Adrenal gland (tissue), 12 donors: ENCODE data around the gene PHLDA1. TPM values are rescaled to one million over a fixed set of nuclear protein-coding genes. Genes with fewer than 3 reads are reported as not detected.

Experiments
- DNase-seq, 7 donors: peaks; one replicate each; pipeline ENCODE4 v3.0.0-alpha.2; 2019 to 2020
- H3K27ac ChIP-seq, 5 donors: fragments of 200-600 bp; sonication (generic) in 4 of 5; 1 replicate in 3 of 5; 2 replicates in 2 of 5; pipeline versions ENCODE4 v1.5.1 to v1.8.0; 2016 to 2020; ENCODE audit warnings: mild to moderate bottlenecking in 1 of 5
- H3K27me3 ChIP-seq: fragments of 200-600 bp; 2 replicates; pipeline ENCODE4 v1.8.0; 2021
- H3K36me3 ChIP-seq, 2 donors: fragments of 200-600 bp; replicated peaks in 1 of 2; 1 replicate in 1 of 2; 2 replicates in 1 of 2; pipeline versions ENCODE4 v1.5.1 to v1.8.0; 2018 to 2022
- H3K4me1 ChIP-seq, 2 donors: fragments of 200-600 bp; replicated peaks in 1 of 2; 1 replicate in 1 of 2; 2 replicates in 1 of 2; pipeline versions ENCODE4 v1.5.1 to v1.8.0; 2018 to 2021
- H3K4me3 ChIP-seq, 4 donors: fragments of 200-600 bp; sonication (generic) in 3 of 4; one replicate each; pipeline ENCODE4 v1.5.1; 2016 to 2018
- H3K9me3 ChIP-seq, 3 donors: fragments of 200-600 bp; sonication (generic) in 1 of 3; replicated peaks in 1 of 3; 1 replicate in 2 of 3; 2 replicates in 1 of 3; pipeline versions ENCODE4 v1.5.1 to v1.8.0; 2016 to 2021
- POLR2A ChIP-seq, 2 donors: fragments of 450-650 bp; IDR thresholded peaks; one replicate each; pipeline ENCODE4 v1.6.1; 2017; ENCODE audit warnings: antibody characterized with exemption in 2 of 2, mild to moderate bottlenecking in 2 of 2, moderate library complexity in 1 of 2
- WGBS, 4 donors: extraction: QIAGEN DNeasy Blood & Tissue Kit in 2 of 4; methylation state at CpG; one replicate each; pipeline versions ENCODE4 v1.1.5 to v1.1.7; 2013 to 2017; 5-methylcytosine and 5-hydroxymethylcytosine counted together
- intact Hi-C, 2 donors: fragments of 100-400 bp; cut with DNase I; formaldehyde crosslinking; loops; one replicate each; pipeline versions ENCODE4 v1.14.1 to v1.15.0; 2022 to 2023
- polyA plus RNA-seq, 3 donors: library from polyadenylated mRNA; stranded (reverse); fragments of 200-250 nt in 2 of 3; fragments of 350-450 nt in 1 of 3; fragmentation: Illumina TruSeq in 1 of 3; extraction: RNeasy Lipid Tissue Mini Kit (QIAGEN cat#74804) in 1 of 3; gene quantifications; one replicate each; pipeline ENCODE4 v1.2.3, GENCODE V29; 2013 to 2014
- total RNA-seq, 9 donors: library from RNA; depleted of rRNA in 4 of 9; stranded (reverse); fragments of >200 nt in 4 of 9; fragments of 120-200 nt in 1 of 9; fragmentation: NEBNext Ultra II Directional in 1 of 9; extraction: Animal tissue kit (Norgen Biotek cat#: 25700) in 1 of 9; gene quantifications; one replicate each; pipeline versions ENCODE4 v1.1.0 to v1.2.4, GENCODE V29; 2013 to 2023
- TF ChIP-seq, protein P1 (sequence below), 6 experiments: fragments of 450-650 bp in 4 of 6; fragments of 200-600 bp in 2 of 6; sonication (generic) in 1 of 6; IDR thresholded peaks; 1 replicate in 5 of 6; 2 replicates in 1 of 6; pipeline versions ENCODE4 v1.5.1 to v1.8.0; 2016 to 2021; ENCODE audit warnings: antibody characterized with exemption in 6 of 6, mild to moderate bottlenecking in 2 of 6, moderate library complexity in 1 of 6
- donor health status: healthy with polysubstance abuse.
- donor health status: Bipolar disorder and iron deficiency.
- donor health status: DM: yes; HTN: yes; CAD: no.
- donor health status: DM: no; HTN: no; CAD: no.
- donor health status: DM: no; HTN: no; CAD: no.
- donor health status: DM: yes; HTN: yes; CAD: no.

PHLDA1 gene
- total and polyA plus RNA-seq, 12 donors, result 12.2 to 49.3 (median 25.1) TPM

DNA sequence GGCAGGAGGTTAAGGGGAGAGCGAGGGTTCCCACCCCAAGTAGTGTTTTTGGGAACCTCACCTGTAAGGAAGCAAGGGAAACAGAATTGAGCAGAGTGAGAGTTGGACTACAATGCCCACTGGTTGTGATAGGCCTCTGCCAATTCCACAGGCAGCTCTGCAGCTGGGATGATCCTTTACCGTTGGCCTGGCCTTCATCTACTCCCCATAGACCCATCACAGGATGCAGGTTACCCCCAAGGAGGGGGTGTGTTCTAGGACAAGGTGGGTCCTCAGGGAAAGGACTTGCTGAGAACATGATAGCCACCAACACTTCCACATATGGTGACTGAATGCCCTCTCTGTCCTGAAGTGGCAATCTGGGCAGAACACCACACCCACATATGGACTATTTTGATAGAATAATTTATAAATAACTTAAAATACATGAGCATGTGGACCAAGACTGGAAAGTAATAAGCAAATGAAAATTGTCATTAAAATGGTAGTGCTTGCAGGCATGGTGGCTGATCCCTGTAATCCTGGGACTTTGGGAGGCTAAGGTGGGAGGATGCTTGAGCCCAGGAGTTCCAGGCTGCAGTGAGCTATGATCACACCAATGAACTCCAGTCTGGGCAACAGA, 8.4 kb downstream of the PHLDA1 start:
- H3K4me1 ChIP-seq, result peaks cover 8 to 26% of the 10 kb centered on the region in 2 donors
- no peaks in the 10 kb centered on the region for H3K36me3 ChIP-seq
- H3K4me3 ChIP-seq, result no peak overlapping the region
- H3K27ac ChIP-seq, result no peak overlapping the region
- intact Hi-C loops, result no loop called here
- no peak for DNase-seq
- H3K27me3 ChIP-seq, result no peaks in the 10 kb centered on the region
- WGBS, 4 donors, result 88 to 100% (median 94%) methylated on average over 1 to 2 of the region's 2 CpGs
- no peaks in the 10 kb centered on the region for H3K9me3 ChIP-seq
- TF ChIP-seq, protein P1, sequence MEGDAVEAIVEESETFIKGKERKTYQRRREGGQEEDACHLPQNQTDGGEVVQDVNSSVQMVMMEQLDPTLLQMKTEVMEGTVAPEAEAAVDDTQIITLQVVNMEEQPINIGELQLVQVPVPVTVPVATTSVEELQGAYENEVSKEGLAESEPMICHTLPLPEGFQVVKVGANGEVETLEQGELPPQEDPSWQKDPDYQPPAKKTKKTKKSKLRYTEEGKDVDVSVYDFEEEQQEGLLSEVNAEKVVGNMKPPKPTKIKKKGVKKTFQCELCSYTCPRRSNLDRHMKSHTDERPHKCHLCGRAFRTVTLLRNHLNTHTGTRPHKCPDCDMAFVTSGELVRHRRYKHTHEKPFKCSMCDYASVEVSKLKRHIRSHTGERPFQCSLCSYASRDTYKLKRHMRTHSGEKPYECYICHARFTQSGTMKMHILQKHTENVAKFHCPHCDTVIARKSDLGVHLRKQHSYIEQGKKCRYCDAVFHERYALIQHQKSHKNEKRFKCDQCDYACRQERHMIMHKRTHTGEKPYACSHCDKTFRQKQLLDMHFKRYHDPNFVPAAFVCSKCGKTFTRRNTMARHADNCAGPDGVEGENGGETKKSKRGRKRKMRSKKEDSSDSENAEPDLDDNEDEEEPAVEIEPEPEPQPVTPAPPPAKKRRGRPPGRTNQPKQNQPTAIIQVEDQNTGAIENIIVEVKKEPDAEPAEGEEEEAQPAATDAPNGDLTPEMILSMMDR (IDR thresholded peaks at IDR 0.05), result no peak
- no peak for TF ChIP-seq POLR2A (IDR thresholded peaks at IDR 0.05)

DNA sequence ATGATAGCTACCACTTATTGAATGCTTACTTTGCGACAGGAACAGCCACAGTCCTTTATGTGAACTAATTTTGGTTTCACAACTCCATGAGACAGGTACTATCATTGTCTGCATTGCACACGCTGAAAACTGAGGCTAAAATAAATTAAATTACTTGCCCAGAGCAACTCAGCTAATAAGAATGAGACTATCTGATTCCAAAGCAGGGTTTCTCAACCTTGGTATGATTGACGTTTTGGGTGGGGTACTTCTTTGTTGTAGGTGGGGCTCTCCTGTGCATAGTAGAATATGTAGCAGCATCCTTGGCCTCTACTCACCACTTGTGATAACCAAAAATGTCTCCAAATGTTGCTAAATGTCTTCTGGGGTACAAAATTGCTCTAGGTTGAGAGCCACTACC, 9.1 kb downstream of the PHLDA1 start:
- Histone ChIP-seq H3K27me3 (no peaks in the 10 kb centered on the region), H3K36me3 (no peaks in the 10 kb centered on the region), H3K4me1 (peaks cover 7 to 19% of the 10 kb centered on the region in 2 donors), H3K9me3 (no peaks in the 10 kb centered on the region), H3K4me3 (no peak overlapping the region), H3K27ac (no peak overlapping the region)
- intact Hi-C loops, result no loop called here
- TF ChIP-seq POLR2A (IDR thresholded peaks at IDR 0.05), result no peak
- TF ChIP-seq, protein P1 (IDR thresholded peaks at IDR 0.05), result no peak
- WGBS, 4 donors, result 87 to 95% (median 90%) methylated on average over 3 of the region's 3 CpGs
- DNase-seq, result no peak

DNA sequence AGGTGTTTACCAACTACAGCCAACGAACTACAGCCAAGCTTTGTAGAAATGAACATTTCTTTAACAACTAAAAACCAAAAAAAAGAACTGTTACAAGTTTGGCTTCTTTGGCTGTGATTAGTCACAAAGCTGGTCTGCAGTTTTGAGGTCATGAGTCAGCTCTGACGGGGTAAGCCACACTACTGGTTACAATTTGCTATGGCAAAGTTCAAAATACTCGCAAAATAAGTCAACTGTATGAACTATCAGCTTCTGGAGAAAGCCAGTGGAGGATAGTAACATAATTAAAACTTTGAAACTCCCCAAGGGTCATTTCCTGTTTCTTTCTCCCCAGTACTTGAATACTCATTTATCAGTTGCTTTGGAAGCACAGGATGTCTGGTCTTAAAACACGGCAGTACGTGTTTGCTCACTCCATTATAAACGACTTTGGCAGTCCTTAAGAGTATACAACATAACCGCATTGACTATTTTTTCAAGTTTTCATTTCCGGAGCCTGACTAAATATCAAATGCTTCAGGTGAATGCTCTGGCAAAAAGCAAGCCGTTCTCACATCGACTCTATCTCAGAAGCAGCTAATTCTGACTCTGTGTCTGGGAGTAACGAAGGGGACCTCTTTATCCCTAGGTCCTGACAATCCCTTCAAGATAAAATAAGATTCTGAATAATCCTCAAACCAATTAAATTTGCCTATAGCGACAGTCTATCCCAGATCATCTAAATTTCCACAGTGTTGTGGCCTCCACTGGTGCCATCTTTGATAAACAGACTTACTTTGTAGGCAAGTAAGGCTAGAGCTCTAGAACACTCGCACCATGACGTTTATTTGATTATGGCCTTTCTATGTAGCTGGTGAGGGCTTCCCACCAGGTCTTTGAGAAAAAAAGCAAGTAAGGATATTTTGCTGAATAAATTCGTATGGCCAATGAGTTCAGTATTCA, 10.6 kb downstream of the PHLDA1 start:
- H3K4me3 ChIP-seq, result no peak overlapping the region
- TF ChIP-seq POLR2A (IDR thresholded peaks at IDR 0.05), result no peak
- TF ChIP-seq, protein P1 (IDR thresholded peaks at IDR 0.05), result no peak
- no peaks in the 10 kb centered on the region for H3K27me3 ChIP-seq
- peaks cover 7 to 11% of the 10 kb centered on the region in 2 donors for H3K4me1 ChIP-seq
- 50 to 64% (median 52%) methylated on average over 15 of the region's 15 CpGs for WGBS, 4 donors
- H3K36me3 ChIP-seq, result no peaks in the 10 kb centered on the region
- peak; percentile 36 to 75 (median 66) for DNase-seq
- H3K27ac ChIP-seq, result peak overlapping the region in 4 of 5 donors; percentile 44 to 76 (median 58)
- no peaks in the 10 kb centered on the region for H3K9me3 ChIP-seq
- intact Hi-C loops, result no loop called here

DNA sequence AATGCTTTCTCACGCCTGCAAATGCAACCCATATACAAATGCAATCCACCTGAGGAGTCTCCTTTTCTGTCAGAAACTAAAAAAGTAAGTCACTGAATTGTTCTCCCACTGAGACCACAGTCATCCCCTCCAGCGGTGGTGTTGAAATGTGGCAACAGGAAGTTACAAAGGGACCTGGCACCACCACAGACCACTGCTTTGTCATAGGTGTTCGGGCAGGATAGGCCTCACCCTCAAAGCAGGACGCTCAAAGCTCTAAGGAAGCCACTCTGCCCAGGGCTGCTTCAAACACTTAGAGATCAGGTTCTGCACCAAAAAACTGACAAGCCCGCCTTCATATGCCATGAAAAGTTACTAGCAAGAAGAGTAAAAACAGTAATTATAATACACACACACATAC, 11.3 kb downstream of the PHLDA1 start:
- Histone ChIP-seq H3K4me1 (peaks cover 7% of the 10 kb centered on the region in 2 donors), H3K27ac (peak overlapping the region in 2 of 5 donors; percentile 55 to 76), H3K4me3 (no peak overlapping the region), H3K36me3 (no peaks in the 10 kb centered on the region), H3K27me3 (no peaks in the 10 kb centered on the region), H3K9me3 (no peaks in the 10 kb centered on the region)
- WGBS, 4 donors, result 80 to 85% (median 82%) methylated on average over 5 of the region's 5 CpGs
- intact Hi-C loops, result no loop called here
- TF ChIP-seq, protein P1 (IDR thresholded peaks at IDR 0.05), result no peak
- peak in 2 of 7 donors; percentile 6 to 27 for DNase-seq
